DMS 273 (cell line): ENCODE data around the gene TMEM132D.

Source experiments
- DNase-seq: peaks from one replicate; lab custom pipeline; 2025; ENCODE audit not compliant: unreplicated experiment; lab: John Stamatoyannopoulos, UW

Gene TMEM132D

DNA sequence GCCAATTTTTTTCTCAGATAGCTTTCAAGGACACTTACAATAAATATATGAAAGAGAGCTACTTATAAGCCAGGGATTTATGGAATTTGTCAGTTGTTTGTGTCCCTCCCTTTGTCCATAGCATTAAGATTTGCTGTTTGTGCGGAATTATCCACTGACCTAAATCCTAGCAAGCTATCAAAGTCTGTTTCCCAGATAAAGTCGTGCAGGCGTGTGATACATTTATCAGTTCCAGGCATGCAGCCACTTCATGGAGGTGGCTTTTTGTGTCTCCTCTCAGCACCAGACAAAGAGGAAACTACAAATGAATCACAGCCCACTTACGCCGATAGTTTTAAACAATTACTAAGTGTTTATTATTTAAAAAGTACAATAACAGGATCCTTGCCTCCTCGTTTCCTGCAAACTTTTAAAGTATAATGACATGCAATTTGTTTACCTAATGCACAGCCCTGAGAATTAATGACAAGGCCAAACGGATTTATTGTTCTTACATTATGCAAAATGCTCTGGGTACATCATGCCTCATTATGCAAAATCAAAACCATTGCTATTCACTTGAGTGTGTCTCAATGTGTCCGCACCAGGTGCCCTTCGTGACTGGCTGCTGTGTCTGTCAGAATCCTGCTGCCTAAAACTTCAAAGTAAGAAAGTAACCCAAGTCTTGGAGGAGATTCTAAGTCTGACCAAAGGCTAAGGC is 627.3 kb downstream of the TMEM132D start:
- DNase-seq, result no peak

- no peak for DNase-seq
Observed at GRCh38 chr12:129269756-129270495, 633.9 kb downstream of the TMEM132D start.

DNA sequence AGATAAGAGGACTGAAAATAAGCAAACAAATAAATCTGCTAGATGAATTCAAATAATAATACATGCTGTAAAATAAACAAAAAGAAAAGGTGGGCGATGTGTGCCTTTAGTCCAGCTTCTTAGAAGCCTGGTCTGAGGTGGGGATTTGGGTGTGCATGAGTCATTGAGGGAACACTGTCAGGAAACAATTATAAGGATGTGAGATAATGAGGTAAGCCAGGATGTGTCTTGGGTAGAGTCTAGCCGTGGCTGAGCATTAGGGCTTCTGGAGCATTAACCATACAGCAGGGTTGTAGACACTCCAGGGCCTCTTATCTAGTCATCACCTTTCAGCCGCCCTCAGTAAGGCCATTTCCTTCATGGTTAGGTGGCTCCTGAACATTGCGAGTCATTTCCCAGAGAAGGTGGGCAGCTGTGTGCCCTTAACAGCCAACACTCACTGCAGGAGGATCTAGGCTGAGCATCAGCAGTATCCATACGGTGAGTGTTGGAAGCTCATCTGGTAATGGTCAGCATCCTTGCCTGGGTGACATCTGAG is 645.0 kb downstream of the TMEM132D start:
- DNase-seq, result no peak

DNA sequence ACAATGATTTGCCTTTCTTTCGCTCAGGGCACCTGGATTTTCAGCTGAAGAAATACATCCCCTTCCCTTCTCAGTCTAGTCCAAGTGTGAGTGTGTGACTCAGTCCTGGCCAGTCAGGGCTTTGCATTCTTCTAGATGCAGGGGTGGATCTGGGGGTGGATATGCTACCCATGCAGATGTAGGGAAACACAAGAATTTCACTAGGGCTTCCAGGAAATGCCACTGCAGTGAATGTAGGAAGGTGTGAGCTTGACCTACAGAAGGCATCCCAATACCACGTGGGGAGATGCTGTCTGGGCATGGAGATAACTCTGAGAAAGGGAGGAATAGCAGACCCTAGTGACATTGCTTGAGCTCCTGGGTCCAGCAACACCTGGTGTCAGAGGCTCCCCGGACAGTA is 646.3 kb downstream of the TMEM132D start:
- no peak for DNase-seq

GRCh38 chr12:129246630-129247029 is 657.2 kb downstream of the TMEM132D start:
- no peak for DNase-seq

- no peak for DNase-seq
Observed at GRCh38 chr12:129245769-129246168, 658.1 kb downstream of the TMEM132D start.

DNA sequence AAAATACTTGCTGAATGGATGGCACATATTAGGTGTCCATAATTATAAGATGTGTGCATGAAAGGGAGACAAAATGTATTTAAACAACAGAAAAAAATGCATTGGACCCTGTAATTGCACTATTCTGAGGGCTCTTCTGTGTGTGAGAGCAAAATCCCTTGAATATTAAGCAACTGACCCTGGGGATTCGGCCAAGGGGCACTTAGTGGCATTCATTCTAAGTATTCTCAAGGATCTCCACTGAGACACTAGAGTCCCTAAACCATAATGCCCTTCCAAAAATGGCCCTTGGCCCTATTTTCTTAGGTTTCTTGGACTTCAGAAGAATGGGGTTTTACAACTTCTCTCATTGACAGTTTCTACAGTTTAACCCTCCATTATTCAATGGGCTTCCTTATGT is 662.0 kb downstream of the TMEM132D start:
- no peak for DNase-seq

GRCh38 chr12:129237881-129238280 is 665.9 kb downstream of the TMEM132D start:
- DNase-seq, result no peak

- DNase-seq, result no peak
Observed at GRCh38 chr12:129234209-129234608, 669.6 kb downstream of the TMEM132D start.

DNA sequence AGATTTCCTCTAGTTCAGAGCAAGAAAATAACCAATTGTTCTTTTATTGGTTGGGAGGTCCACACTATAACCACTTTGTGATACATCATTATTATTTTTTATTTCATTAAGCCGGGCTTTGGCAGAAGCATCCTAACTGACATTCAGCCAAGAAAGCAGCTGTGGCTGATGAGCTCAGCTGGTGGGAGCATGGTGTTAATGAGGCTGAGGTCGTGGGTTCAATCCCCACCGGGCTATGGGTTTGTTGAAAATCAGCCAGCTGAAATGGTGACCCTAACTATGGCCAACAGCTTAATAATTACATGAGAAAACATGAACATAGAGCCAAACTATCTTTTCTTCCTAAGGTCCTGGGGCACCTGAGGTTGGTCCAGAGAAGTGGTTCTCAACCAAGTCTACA is 672.3 kb downstream of the TMEM132D start:
- no peak for DNase-seq

GRCh38 chr12:129230995-129231394 is 672.8 kb downstream of the TMEM132D start:
- DNase-seq, result no peak

- DNase-seq, result no peak
Observed at GRCh38 chr12:129226851-129227250, 677.0 kb downstream of the TMEM132D start.

- no peak for DNase-seq
Observed at GRCh38 chr12:129226005-129226404, 677.8 kb downstream of the TMEM132D start.

DNA sequence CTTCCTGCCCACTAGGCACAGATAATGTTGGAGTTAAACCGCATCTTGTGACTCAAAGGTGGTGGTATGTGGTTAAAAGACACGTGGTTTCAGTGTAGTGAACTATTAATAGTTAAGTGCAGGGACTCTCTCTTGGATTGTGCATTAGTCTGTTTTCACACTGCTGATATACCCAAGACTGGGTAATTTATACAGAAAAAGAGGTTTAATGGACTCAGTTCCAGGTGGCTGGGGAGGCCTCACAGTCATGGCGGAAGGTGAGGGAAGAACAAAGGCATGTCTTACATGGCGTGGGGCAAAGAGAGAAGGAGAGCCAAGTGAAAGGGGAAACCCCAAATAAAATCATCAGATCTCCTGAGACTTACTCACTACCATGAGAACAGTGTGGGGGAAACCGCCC is 688.3 kb downstream of the TMEM132D start:
- no peak for DNase-seq

DNA sequence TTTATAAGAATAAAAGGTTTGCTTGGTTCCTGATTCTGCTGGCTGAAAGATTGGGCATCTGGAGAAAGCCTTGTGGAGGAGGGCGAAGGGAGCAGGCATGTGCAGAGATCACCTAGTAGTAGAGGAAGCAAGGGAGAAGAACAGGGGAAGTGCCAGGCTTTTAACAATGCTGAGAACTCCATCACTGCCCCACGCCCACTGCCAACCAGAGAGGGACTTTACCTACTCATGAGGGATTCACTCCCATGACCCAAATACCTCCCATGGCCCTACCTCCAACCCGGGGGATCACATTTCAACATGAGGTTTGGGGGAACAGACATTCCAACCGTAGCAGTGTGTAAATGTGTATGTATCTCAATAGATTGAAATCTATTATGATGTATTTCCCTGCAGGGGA is 690.3 kb downstream of the TMEM132D start:
- DNase-seq, result no peak

GRCh38 chr12:129211862-129212630 is 691.8 kb downstream of the TMEM132D start:
- no peak for DNase-seq

- DNase-seq, result no peak
Observed at GRCh38 chr12:129208566-129208965, 695.3 kb downstream of the TMEM132D start.

- DNase-seq, result no peak
Observed at GRCh38 chr12:129207084-129207483, 696.7 kb downstream of the TMEM132D start.

- no peak for DNase-seq
Observed at GRCh38 chr12:129203456-129203855, 700.4 kb downstream of the TMEM132D start.

GRCh38 chr12:129202109-129202814 is 701.6 kb downstream of the TMEM132D start:
- no peak for DNase-seq

GRCh38 chr12:129201029-129201428 is 702.8 kb downstream of the TMEM132D start:
- DNase-seq, result no peak
